GM21528 (cell line): ENCODE results near the gene CARD16.
"Not testable (repeated sequence)": the region's sequence is repeated elsewhere in the genome, so short reads cannot be mapped to it uniquely, and the experiment has no call there.

Experiments used
- ATAC-seq: cut with Tn5 transposase; IDR thresholded peaks from one replicate; pipeline ENCODE4 v1.9.1; 2021; ENCODE audit warnings: mild to moderate bottlenecking, moderate library complexity; ENCODE audit not compliant: unreplicated experiment, low FRiP score

CARD16 gene

GRCh38 chr11:105044557-105045524 lies at the start of gene CARD16:
Gene CARD16 (minus strand): TSS chr11:105045335. CDS start chr11:105045297, 38 bp downstream.
- ATAC-seq = peak; percentile 100

- no peak for ATAC-seq
These were observed 47.4 kb upstream of the CARD16 start for GRCh38 chr11:105092256-105093239.

DNA sequence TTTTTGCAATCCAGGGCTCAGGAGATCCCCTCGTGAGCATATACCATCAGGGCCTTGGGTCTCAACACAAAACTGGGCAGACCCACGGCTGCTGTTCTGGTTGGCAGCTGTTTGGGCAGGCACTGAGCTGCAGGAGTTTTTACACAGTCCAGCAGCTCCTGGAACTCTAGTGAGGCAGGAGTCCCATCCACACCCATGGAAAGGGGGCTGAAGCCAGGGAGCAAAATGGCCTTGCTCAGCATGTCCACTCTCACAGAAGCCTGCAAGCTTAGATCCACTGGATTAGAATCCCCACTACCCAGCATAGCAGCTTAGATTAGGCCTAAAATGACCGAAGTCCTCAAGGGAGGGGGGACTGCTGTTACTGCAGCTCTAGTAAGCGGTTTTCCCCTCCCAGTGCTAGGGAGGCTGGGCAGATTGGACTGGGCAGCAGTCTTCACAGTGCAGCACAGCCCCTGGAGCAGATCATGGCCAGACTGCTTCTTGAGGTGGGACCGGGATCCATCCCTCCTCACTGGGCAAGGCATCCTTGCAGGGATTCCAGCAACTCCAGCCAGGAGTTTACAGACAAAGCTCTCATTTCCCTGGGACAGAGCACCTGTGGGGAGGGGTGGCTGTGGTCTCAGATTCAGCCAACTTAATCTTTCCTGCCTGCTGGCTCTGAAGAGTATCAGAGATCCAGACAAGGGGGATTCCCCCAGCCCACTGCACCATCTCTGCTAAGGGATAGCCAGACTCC lies 36.4 kb upstream of the CARD16 start:
- no peak for ATAC-seq

DNA sequence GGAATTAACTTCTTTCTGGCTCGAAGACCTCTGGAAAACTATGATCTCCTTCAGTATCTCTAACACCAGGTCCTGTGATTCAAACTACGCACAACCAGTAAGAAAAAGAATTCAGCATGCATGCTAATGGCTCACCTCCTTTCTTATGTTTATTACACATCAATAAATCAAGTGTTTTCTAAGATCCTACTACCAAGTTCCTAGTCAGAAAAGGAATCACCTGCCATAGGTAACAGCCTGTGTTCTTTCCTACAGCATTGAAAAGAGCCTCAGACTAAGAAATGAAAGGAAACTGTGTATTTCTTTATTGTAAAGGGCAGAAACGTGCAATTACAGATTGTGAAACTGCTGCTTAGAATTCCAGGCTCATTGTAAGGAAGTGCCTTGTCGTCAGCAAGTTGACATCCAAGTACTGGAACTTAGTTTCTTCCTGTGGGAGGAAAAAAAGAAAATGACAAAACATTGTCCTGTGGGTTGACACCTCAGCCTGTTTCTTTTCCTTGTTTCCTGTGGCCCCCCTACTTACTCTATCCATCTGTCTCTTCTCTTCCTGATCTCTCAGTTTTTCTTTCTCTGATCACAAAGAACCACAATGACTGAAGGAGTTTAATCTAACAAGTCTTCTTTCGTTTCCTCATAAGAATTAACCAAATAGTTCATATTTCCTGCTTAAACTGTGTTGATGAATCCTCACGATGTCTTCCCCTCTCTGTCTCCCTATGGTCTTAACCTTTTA lies 35.2 kb upstream of the CARD16 start:
- not testable (repeated sequence) for ATAC-seq

DNA sequence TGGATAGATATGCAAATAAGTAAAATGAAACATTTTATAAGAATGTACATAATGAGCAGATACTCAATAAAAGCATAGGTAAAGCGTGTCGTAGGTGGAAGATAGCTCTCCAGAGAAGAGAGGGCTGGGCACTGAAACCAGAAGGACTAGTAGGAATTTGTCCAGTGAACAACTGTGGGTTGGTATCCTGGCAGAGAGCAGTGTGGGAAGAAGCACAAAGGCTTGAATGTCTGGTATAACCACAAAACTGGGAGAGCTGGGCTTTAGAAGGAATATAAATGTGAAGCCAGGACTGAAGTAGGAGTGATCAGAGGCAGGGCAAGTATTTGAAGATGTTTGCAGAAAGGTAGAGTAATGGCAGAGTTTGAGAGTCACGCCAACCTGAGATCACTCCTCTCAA lies 33.1 kb upstream of the CARD16 start:
- no peak for ATAC-seq

DNA sequence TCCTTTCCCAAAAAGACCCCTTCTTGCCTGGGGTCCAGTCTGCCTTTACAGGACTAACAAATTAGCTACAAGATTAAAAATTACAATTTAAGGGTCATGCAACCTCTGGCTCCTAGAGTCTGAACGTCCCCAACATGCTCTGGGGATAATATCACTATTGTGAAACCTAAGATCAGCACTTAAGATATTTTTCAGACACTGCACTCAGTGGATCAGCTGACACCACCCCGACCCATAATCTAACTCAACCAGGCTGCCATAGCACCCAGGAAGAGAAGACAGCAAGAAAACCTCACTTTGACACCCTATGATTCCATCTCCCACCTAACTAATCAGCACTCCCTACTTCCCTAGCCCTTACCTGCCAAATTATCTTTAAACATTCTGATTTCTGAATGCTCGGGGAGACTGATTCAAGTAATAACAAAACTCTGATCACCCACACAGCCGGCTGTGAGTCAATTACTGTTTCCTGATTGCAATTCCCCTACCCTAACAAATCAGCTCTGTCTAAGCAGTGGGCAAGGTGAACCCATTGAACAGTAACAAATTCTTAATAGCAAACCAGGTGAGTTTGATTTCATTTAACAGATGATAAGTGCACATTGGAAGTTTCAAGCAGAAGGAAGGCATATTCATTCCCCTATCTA lies 32.1 kb upstream of the CARD16 start:
- ATAC-seq = not testable (repeated sequence)

DNA sequence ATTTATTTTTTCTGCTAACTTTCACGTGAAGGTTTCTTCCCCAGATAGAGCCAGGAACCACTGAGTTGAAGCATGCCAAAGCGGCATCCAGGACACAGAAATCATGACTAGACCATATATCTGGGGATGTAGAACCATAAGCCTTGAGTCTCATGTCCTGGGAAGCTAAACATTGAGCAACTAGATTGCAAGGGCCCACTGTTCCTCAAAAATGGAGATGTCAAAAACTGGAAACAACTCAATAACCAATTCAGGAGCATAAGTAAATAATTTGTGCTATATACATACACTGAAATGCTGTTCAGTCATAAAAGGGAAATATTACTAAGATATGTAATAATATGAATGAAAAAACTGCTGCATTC lies 29.0 kb upstream of the CARD16 start:
- no peak for ATAC-seq

DNA sequence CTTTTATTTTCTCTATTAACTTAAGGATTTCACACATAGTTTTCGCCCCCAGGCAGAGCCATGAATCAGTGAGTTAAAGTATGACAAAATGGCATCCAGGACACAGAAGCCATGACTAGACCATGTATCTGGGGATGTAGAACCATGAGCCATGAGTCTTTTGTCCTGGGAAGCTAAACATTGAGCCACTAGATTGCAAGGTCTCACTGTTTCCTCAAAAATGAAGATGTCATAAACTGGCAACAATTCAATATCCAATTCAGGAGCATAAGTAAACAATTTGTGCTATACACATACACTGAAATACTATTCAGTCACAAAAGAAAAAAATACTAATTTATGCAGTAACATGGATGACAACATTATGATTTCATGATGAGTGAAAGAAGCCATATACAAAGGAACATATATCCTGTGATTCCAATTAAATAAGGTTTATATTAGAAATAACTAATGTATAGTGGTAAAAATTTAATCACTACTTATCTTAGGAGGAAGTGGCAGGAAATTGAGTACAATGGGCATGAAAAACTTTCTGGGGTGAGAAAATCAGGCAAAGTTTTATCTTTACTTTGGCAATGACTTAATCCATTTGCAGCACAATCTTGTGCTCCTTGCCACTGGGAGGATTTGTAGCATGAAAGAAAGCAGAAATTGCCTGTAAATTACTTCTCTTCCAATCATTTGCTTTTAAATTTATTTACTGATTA lies 28.5 kb upstream of the CARD16 start:
- no peak for ATAC-seq

DNA sequence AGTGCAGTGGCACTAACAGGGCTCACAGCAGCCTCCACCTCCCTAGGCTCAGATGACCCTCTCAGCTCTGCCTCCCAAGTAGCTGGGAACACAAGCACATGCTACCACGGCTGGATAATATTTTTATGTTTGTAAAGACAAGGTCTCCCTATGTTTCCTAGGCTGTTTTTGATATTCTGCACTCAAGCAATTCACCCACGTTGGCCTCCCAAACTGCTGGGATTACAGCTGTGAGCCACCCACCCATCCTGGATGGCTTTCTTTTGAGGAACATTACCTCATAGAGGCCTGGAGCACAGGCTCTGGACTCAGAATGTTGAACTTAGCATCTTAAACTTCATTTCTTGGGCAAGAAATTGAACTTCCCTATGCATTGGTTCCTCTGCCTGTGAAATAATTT lies 26.9 kb upstream of the CARD16 start:
- ATAC-seq = not testable (repeated sequence)

DNA sequence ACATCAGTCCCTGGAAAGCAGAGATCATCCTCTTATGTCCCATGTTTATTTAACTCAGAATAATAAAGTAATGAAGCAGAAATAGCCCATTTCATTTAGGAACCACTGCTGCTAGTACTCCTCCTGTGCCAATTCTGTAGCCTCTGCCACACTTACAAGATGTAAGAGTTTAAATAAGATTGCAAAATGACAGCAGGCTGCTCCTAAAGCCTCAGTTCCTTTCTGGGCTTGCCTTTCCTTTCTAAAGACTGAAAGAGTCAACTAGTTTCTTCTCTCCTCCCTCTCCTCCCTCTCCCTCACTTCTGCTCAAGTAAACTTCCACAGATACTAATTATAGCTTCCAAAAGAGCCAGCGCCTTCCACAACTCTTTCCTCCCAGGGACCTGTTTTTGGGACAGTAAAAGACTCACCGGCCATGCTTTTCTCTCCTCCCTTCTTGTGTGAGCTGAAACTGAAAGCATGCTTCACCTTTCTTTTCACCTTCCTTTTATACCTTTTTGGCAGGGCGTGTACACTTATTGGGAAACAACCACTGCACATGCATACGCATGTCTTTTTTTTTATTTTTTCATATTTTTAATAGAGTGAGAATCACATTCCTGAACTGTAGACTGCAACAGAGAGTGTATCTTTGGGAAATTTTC lies 26.1 kb upstream of the CARD16 start:
- no peak for ATAC-seq

DNA sequence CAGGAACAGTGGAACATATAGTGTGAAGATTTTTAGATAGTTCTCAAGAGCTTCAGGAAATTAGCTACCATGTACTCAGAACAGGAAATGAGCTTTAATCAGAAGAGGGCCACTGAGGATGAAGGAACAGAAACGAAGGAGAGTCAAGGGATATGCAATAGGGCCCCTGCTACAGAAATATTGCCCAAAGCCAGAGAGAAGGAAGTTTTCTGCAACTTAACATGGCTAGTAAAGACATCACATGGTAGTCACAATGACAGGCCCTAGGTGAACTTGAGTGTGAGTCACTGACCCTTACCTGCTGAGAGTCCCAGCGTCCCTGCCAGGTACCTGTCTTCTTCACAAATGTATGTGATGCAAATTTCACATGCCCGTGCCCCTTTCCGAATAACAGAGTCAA lies 25.2 kb upstream of the CARD16 start:
- ATAC-seq = no peak

DNA sequence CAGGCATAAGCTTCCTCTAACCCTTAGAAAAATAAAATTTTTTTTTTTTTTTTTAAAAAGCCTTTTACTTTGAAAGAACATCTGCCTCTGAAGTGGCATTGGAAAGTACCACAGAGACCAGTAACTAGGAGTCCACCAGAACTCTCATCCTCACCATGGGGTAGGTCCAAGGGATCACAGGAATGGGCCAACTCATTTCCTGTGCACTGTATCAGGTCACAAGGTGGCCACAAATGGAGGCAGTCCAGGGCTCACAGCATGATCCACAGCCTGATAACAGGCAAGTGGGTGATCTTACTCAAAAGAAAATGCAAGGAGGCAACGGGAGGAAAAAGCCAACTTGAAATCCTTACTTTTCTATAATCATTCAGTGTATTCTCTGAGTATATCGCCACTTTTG lies 24.6 kb upstream of the CARD16 start:
- not testable (repeated sequence) for ATAC-seq

DNA sequence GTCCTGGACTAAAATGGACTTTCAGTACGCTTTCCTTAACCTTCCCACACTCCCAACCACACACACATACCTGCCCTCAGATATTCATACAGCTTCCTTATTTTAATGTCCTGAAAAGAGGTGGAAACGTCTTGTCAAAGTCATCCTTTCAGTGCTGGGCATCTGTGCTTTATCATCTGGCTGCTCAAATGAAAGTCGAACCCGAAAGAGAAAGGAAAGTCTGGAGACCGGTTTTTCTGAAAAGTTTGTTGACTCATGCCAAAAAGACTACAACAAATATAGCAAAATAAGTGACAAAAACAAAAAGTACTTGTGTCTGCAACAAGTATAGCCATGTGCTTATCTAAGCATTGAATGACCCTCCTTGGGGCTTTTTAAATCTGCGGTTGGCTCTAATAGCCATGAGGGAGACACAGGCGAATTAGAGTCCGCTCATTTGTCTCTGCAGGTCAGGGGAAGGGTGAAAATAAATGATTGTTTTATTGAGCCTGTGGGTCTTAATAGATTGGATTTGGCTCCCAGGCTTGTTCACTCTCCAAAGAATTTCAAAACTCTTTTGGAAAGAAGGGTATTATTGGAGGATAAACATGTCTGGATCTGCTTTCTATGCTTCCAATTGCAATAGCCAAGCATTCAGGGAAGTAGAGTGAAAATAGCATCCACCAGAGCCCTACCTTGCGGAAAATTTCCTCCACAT lies 18.3 kb upstream of the CARD16 start:
- not testable (repeated sequence) for ATAC-seq

DNA sequence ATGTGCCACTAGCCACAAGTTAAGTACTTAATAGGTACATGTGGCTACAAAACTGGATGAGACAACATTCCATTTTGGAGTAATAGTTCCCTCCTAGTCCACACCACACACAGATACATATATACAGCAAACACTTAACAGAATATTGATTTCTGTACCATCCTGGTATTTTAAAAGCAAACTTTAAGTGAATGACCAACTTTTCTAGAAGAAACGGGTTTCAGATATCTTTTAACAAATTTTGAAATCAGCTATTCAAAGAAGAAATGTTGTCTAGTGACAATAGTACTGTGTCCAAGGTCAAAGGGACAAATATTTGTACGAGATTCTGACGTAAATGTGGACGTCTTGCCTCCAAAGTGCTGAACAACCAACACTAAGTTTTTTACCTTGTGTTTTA lies 12.3 kb upstream of the CARD16 start:
- ATAC-seq = no peak

DNA sequence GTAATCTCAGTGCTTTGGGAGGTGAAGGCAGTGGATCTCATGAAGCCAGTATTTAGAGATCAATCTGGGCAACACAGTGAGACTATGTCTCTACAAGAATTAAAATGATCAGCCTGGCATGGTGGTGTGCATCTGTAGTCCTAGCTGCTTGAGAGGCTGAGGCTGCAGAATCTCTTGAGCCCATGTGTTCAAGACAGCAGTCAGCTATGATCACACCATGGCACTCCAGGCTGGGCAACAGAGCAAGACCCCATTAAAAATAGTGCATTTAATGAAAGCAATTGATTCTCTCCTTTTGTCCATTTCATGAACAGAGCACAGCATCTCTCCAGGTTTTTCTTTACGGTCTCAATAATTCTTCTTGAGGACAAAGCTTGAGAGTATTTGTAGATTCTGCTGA lies 11.3 kb upstream of the CARD16 start:
- ATAC-seq = no peak

- no peak for ATAC-seq
These were observed 9.8 kb upstream of the CARD16 start for GRCh38 chr11:105054723-105055493.

DNA sequence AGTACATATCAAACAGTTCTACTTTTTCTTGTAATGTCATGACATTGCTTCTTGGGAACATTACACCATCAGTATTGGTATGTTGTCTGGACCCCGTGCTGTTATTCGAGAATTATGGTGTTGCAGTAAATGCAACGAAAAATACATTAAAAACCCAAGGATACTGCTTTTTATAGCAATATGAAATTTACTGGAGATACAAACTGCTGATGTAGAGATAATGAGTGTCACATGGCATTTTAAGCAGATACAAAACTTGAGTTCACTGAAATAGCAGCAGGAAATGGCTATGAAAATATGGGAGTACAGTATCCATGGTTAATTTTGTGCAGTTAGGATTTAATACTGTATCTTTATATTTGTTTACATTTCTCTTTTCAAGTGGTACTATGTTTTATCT lies 7.4 kb upstream of the CARD16 start:
- ATAC-seq = no peak
